Kidney epithelial cell (primary cell): ENCODE results near the gene TNFSF12. TPM values are rescaled to one million over a fixed set of nuclear protein-coding genes. Genes with fewer than 3 reads are reported as not detected.

Experiments used
- DNase-seq: peaks from one replicate; pipeline ENCODE4 v3.0.0-alpha.2; 2010; ENCODE audit warnings: low read depth
- H3K27me3 ChIP-seq: 2 replicates; pipeline ENCODE4 v1.6.0; 2011; ENCODE audit warnings: low read length; ENCODE audit not compliant: control insufficient read depth, insufficient read depth
- H3K36me3 ChIP-seq: 2 replicates; pipeline ENCODE4 v1.5.1; 2011; ENCODE audit warnings: low read length; ENCODE audit not compliant: control insufficient read depth, insufficient read depth
- H3K4me3 ChIP-seq: 2 replicates; pipeline ENCODE4 v1.5.1; 2011; ENCODE audit warnings: low read depth, mild to moderate bottlenecking, control low read depth, low read length
- CTCF ChIP-seq: IDR thresholded peaks from 2 replicates; pipeline ENCODE4 v1.5.1; 2011; ENCODE audit warnings: mild to moderate bottlenecking, moderate library complexity, low read length, control low read depth, inconsistent platforms; ENCODE audit not compliant: insufficient read depth, poor library complexity, severe bottlenecking
- total RNA-seq: library from RNA; depleted of rRNA; stranded (reverse); fragments of >200 nt; gene quantifications from 2 replicates; pipeline ENCODE4 v1.2.3, GENCODE V29; 2015

TNFSF12 gene
- total RNA-seq, 1 donor from 2014 or later: 9.0 TPM

GRCh38 chr17:7549401-7550055 lies 670 bp downstream of the TNFSF12 start:
- DNase-seq: no peak
- H3K36me3 ChIP-seq: no peaks in the 10 kb centered on the region
- peak overlapping the region; percentile 54 for H3K4me3 ChIP-seq
- H3K27me3 ChIP-seq: no peaks in the 10 kb centered on the region
- TF ChIP-seq CTCF: no peak

- no peaks in the 10 kb centered on the region for H3K36me3 ChIP-seq
- DNase-seq: no peak
- TF ChIP-seq CTCF: no peak
- no peak overlapping the region for H3K4me3 ChIP-seq
- H3K27me3 ChIP-seq: no peaks in the 10 kb centered on the region
These were observed 1.5 kb downstream of the TNFSF12 start for GRCh38 chr17:7550344-7550743.

- DNase-seq: no peak
- no peaks in the 10 kb centered on the region for H3K36me3 ChIP-seq
- TF ChIP-seq CTCF: no peak
- no peak overlapping the region for H3K4me3 ChIP-seq
- no peaks in the 10 kb centered on the region for H3K27me3 ChIP-seq
These were observed 2.5 kb downstream of the TNFSF12 start for GRCh38 chr17:7551396-7551795.

GRCh38 chr17:7552621-7553051 lies 3.8 kb downstream of the TNFSF12 start:
- no peak for DNase-seq
- no peak for TF ChIP-seq CTCF
- Histone ChIP-seq H3K36me3 (no peaks in the 10 kb centered on the region), H3K27me3 (no peaks in the 10 kb centered on the region), H3K4me3 (no peak overlapping the region)

GRCh38 chr17:7553356-7553755 lies 4.5 kb downstream of the TNFSF12 start:
- no peak for DNase-seq
- no peaks in the 10 kb centered on the region for H3K36me3 ChIP-seq
- H3K27me3 ChIP-seq: no peaks in the 10 kb centered on the region
- H3K4me3 ChIP-seq: no peak overlapping the region
- TF ChIP-seq CTCF: no peak
